Measurements from ENCODE around the gene PARVG. TPM values are rescaled to one million over a fixed set of nuclear protein-coding genes. Genes with fewer than 3 reads are reported as not detected.

The PARVG gene
- total RNA-seq, 4 donors from 2014 or later, result 18.4 to 304 (median 33.8) TPM

DNA sequence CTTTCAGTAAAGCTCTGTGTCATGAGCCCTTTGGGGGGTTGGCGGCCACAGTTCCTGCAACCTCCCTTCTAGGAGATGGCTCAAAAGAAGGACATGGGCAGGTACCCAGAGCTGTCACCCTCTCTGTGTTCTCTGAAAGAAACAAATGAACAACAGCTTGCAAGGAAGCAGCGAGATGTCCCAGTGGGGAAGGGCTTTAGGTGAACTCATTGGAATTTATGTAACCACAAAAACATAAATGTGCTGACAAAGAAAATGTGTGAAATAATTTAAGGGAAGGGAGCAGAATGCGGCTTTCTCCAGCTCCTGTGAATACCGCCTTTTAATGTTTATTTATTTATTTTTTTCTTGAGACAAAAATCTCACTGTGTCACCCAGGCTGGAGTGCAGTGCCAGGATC is 3.3 kb downstream of the PARVG start:
- no peaks in the 10 kb centered on the region for H3K9me3 ChIP-seq
- H3K36me3 ChIP-seq, result no peaks in the 10 kb centered on the region
- TF ChIP-seq, protein P1, sequence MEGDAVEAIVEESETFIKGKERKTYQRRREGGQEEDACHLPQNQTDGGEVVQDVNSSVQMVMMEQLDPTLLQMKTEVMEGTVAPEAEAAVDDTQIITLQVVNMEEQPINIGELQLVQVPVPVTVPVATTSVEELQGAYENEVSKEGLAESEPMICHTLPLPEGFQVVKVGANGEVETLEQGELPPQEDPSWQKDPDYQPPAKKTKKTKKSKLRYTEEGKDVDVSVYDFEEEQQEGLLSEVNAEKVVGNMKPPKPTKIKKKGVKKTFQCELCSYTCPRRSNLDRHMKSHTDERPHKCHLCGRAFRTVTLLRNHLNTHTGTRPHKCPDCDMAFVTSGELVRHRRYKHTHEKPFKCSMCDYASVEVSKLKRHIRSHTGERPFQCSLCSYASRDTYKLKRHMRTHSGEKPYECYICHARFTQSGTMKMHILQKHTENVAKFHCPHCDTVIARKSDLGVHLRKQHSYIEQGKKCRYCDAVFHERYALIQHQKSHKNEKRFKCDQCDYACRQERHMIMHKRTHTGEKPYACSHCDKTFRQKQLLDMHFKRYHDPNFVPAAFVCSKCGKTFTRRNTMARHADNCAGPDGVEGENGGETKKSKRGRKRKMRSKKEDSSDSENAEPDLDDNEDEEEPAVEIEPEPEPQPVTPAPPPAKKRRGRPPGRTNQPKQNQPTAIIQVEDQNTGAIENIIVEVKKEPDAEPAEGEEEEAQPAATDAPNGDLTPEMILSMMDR (IDR thresholded peaks at IDR 0.05), result no peak
- TF ChIP-seq POLR2A (IDR thresholded peaks at IDR 0.05), result no peak
- DNase-seq, result no peak
- H3K27me3 ChIP-seq, result no peaks in the 10 kb centered on the region
- no peak overlapping the region for H3K27ac ChIP-seq
- no peak overlapping the region for H3K4me3 ChIP-seq
- H3K4me1 ChIP-seq, result peaks cover 0 to 4% (median 0%) of the 10 kb centered on the region in 4 donors

DNA sequence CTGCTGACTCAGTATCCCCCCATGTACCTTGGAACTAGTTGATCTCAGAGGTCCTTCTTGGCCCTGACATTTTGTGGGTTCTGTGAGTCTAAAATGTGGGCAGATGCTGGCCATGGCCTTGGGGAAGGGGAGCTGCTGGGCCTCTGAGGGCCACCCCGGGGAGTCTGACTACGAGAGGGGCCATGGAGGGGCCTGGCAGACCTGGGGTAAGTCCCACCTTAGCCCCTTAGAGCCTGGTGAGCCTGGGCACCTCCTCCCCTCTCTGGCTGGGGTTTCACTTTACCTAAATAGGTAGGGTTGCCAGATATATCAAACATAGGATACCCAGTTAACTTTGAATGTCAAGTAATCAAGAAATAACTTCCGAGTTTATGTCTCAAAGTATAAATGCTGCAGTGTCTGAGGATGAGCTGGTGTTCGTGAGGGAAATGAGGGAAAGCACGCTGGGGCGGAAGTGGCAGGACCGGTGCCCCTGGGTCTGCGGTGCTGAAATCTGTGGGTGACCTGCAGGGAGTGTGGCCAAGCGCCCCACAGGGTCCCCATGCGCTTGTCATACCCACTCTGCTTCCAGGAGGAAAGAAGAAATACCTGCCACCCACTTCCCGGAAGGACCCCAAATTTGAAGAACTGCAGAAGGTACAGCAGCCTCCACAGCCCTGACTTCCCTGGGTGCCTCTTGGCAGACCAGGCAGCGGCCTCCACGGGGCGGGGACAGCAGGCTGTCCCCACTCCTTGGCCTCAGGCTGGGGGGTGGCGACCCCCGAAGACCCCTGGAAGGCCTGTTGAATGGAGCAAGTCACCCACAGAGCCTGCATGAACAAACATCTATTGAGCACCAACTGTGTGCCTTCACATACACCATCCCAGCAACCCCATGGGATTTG is 4.8 kb downstream of the PARVG start:
- no peaks in the 10 kb centered on the region for H3K9me3 ChIP-seq
- H3K27me3 ChIP-seq, result no peaks in the 10 kb centered on the region
- TF ChIP-seq, protein P1 (IDR thresholded peaks at IDR 0.05), result no peak
- no peak for TF ChIP-seq POLR2A (IDR thresholded peaks at IDR 0.05)
- DNase-seq, result peak in 1 of 3 donors; percentile 5
- H3K27ac ChIP-seq, result no peak overlapping the region
- no peak overlapping the region for H3K4me3 ChIP-seq
- peaks cover 0 to 4% (median 0%) of the 10 kb centered on the region in 4 donors for H3K4me1 ChIP-seq
- no peaks in the 10 kb centered on the region for H3K36me3 ChIP-seq

DNA sequence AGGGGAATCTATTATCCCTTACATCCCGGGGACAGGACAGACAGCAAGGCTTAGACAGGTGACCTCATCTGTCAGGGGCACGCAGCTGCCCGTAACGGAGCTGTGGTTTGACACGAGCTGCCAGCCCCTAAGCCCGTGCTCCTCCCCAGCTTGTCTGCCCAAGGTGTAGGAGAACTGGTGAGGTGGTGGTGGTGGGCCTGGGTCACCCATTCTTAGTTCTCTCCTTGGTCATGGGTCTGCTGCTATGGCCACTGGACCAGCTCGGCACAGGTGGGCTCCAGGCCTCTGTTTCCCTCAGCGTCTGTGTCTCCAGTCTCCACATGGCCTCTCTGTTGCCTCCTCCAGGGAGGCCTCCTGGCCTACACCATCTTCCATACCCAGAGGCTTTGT is 5.4 kb downstream of the PARVG start:
- no peak for DNase-seq
- no peak overlapping the region for H3K4me3 ChIP-seq
- H3K36me3 ChIP-seq, result no peaks in the 10 kb centered on the region
- H3K9me3 ChIP-seq, result no peaks in the 10 kb centered on the region
- H3K27ac ChIP-seq, result no peak overlapping the region
- H3K4me1 ChIP-seq, result peaks cover 0 to 9% (median 0%) of the 10 kb centered on the region in 4 donors
- no peaks in the 10 kb centered on the region for H3K27me3 ChIP-seq
- TF ChIP-seq POLR2A (IDR thresholded peaks at IDR 0.05), result no peak
- TF ChIP-seq, protein P1 (IDR thresholded peaks at IDR 0.05), result no peak

DNA sequence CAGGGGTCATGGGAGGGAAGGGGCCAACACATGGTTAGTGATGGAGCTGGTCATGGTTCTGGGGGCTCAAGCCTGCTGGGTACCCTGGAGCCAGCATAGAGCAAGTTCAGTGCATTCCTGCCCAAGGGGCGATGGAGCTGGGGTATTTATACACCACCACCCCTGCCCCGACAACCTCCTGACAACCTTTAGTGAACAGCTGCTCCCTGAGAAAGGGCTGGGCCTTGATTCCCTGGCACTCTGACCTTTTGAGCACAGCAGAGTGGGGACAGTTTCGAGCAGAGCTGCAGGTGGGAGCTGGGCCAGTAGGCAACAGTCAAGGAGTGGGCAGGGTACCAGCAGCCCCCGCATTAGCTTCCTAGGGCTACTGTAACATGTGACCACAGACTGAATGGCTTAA is 6.0 kb downstream of the PARVG start:
- Histone ChIP-seq H3K27me3 (no peaks in the 10 kb centered on the region), H3K4me3 (no peak overlapping the region), H3K36me3 (no peaks in the 10 kb centered on the region), H3K4me1 (peaks cover 0 to 9% (median 0%) of the 10 kb centered on the region in 4 donors), H3K27ac (no peak overlapping the region), H3K9me3 (no peaks in the 10 kb centered on the region)
- TF ChIP-seq, protein P1 (IDR thresholded peaks at IDR 0.05), result no peak
- no peak for TF ChIP-seq POLR2A (IDR thresholded peaks at IDR 0.05)
- no peak for DNase-seq

DNA sequence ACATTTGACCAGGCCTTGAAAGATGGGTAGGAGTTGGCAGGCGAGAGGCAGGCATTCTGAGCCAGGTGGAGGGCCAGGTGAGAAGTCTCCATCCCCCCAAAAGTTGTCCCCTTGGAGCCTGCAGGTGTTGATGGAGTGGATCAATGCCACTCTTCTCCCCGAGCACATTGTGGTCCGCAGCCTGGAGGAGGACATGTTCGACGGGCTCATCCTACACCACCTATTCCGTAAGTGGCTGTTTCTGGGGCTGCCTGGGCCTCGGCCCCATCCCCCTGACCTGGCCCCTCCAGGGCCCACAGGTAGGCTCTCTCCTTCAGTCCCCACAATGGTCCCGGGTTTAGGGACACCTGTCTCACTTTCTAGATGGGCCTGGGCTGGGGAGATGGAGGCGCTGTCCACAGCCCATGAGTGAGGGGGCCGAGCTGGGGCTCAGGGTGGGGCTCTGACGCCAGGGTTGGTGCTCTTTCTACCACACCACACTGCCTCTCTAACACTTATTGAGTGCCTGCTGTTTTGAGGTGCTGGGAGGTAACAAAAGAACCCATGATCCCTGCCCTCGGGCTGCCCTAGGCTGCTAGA is 7.0 kb downstream of the PARVG start:
- Histone ChIP-seq H3K27me3 (no peaks in the 10 kb centered on the region), H3K4me1 (peaks cover 0 to 8% (median 0%) of the 10 kb centered on the region in 4 donors), H3K4me3 (no peak overlapping the region), H3K27ac (no peak overlapping the region), H3K36me3 (no peaks in the 10 kb centered on the region), H3K9me3 (no peaks in the 10 kb centered on the region)
- no peak for DNase-seq
- TF ChIP-seq, protein P1 (IDR thresholded peaks at IDR 0.05), result no peak
- TF ChIP-seq POLR2A (IDR thresholded peaks at IDR 0.05), result no peak
